Hepatocyte (in vitro differentiated cells): ENCODE data around the gene USH1C.

ENCODE experiments used
- EZH2 ChIP-seq: fragments of 200-600 bp; sonication (generic); IDR thresholded peaks from 2 replicates; pipeline ENCODE4 v1.6.1; 2016; ENCODE audit warnings: antibody characterized with exemption, mild to moderate bottlenecking, borderline replicate concordance
- EZH2phosphoT487 ChIP-seq: fragments of 200-600 bp; sonication (generic); IDR thresholded peaks from one replicate; pipeline ENCODE4 v1.6.1; 2018; ENCODE audit warnings: antibody characterized with exemption, mild to moderate bottlenecking, low read depth, moderate library complexity; ENCODE audit not compliant: unreplicated experiment, severe bottlenecking
- TF ChIP-seq, protein P1 (sequence below): fragments of 200-600 bp; sonication (generic); IDR thresholded peaks from 2 replicates; pipeline ENCODE4 v1.5.1; 2016; ENCODE audit warnings: antibody characterized with exemption, mild to moderate bottlenecking; ENCODE audit not compliant: poor library complexity

DNA sequence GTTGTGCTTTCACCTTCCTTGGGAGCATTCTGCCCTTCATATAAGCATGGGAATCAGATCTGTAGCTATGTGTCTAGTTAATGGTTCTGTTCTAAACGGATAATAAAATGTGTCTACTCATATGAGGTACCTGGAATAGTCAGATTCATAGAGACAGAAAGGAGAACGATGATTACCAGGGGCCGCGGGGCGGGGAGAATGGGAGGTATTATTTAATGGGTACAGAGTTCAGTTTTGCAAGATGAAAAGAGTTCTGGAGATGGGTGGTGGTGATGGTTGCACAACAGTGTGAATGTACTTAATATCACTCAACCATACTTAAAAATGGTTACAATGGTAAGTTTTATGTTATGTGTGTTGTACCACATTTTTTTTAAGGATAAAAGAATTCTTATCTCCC, 57.6 kb downstream of the USH1C start:
- TF ChIP-seq, protein P1, sequence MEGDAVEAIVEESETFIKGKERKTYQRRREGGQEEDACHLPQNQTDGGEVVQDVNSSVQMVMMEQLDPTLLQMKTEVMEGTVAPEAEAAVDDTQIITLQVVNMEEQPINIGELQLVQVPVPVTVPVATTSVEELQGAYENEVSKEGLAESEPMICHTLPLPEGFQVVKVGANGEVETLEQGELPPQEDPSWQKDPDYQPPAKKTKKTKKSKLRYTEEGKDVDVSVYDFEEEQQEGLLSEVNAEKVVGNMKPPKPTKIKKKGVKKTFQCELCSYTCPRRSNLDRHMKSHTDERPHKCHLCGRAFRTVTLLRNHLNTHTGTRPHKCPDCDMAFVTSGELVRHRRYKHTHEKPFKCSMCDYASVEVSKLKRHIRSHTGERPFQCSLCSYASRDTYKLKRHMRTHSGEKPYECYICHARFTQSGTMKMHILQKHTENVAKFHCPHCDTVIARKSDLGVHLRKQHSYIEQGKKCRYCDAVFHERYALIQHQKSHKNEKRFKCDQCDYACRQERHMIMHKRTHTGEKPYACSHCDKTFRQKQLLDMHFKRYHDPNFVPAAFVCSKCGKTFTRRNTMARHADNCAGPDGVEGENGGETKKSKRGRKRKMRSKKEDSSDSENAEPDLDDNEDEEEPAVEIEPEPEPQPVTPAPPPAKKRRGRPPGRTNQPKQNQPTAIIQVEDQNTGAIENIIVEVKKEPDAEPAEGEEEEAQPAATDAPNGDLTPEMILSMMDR: no peak
- TF ChIP-seq EZH2 (no peak), EZH2phosphoT487 (no peak)
